Caki2 (cell line): ENCODE measurements around the gene GPSM1. TPM values are rescaled to one million over a fixed set of nuclear protein-coding genes. Genes with fewer than 3 reads are reported as not detected.
"Not testable (repeated sequence)": the region's sequence is repeated elsewhere in the genome, so short reads cannot be mapped to it uniquely, and the experiment has no call there.

Source experiments
- DNase-seq: peaks from one replicate; pipeline ENCODE4 v3.0.0-alpha.2; 2015; ENCODE audit warnings: low read depth
- in situ Hi-C: cut with HindIII; loops from 2 replicates; pipeline ENCODE4 v1.10.0; 2016; ENCODE audit warnings: low sequenced_read_pairs, low pct_unique_long_range_greater_than_20kb, mixed read lengths
- total RNA-seq: library from RNA; depleted of rRNA; stranded (reverse); fragments of >200 nt; shearing (Covaris generic); gene quantifications from 2 replicates; pipeline ENCODE4 v1.2.3, GENCODE V29; 2014; ENCODE audit warnings: low replicate concordance

Gene GPSM1
- total RNA-seq, 1 experiment from 2014 or later, result 29.9 TPM

DNA sequence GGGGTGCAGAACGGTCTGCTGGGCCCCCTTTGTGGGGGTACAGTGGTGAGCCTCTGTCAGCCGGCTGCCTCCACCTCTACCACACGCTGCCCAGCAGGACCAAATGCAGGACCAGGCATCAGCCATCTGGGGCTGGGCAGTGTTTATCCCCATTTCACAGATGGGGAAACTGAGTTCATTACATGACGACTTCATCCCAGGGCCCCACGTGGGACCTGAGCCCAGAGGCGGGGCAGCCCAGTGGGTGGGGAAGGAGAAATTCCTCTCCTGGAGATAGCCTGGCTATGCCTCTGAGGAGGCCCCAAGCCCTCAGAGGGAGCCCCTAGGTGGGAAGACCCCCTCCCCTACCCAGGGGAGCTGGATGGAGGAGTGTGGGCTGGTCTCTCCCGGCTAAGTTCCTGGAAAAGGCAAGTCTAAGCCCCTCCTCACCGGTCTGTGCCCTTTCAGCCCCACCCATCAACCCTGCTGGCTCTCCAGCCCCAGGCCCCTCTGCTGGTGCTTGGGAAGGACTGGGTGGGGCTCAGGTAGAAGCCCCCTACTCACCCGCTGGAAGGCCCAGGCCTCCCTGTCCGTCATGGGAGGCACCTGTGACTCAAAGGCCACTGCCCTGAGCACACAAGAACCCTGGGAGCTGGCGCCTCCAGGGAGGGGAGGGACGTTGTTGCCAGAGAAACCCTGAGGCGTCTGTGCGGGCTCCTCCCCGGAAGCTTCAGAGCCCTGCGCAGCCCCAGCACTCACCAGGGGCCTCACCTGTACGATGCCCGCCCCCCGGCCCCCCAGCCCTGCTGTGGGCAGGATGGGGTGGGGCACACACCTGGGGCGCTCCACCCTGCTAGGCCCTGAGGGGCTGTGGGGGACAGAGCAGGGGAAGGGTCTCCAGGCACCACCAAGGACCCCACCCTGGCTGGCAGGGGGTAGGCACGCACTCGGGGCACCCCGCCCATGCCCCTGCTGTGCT, 16.0 kb upstream of the GPSM1 start:
- no peak for DNase-seq
- in situ Hi-C loops, result no loop called here

DNA sequence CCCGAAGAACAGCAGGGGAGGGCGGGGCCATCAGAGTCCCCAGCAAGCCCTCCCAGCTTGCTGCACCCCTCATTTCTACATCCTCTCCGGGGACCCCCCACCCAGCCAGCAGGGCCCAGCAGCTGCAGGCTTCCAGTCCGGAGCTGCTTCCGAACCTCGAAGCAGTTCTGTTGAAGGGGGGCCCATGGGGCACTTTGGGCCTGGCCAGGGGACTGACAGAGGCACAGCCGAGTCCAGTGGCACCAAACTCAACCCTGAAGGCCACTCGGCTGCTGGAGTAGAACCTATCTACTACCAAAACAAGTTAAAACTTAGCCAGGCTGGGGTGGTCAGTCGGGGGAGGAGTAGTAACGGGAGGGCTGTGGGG, 15.3 kb upstream of the GPSM1 start:
- no peak for DNase-seq
- in situ Hi-C loops, result no loop called here

DNA sequence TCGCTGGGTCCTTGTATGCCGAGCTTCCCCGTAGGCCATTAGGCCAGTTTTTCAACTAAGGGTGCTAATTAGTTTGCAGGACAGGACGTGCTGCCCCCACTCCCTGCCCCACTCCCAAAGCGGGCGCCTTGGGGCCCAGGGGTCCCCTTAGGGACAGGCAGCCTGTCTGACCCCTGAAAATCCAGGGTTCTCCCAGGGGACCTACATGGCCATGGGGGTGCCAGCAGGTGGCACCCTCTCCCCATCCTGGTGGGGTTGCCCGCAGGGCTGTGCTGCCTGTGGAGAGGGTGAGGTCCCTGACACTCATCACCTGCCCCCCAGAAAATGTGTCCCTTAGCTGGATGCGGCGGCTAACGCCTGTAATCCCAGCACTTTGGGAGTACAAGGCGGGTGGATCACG, 14.9 kb upstream of the GPSM1 start:
- no peak for DNase-seq
- in situ Hi-C loops, result no loop called here

DNA sequence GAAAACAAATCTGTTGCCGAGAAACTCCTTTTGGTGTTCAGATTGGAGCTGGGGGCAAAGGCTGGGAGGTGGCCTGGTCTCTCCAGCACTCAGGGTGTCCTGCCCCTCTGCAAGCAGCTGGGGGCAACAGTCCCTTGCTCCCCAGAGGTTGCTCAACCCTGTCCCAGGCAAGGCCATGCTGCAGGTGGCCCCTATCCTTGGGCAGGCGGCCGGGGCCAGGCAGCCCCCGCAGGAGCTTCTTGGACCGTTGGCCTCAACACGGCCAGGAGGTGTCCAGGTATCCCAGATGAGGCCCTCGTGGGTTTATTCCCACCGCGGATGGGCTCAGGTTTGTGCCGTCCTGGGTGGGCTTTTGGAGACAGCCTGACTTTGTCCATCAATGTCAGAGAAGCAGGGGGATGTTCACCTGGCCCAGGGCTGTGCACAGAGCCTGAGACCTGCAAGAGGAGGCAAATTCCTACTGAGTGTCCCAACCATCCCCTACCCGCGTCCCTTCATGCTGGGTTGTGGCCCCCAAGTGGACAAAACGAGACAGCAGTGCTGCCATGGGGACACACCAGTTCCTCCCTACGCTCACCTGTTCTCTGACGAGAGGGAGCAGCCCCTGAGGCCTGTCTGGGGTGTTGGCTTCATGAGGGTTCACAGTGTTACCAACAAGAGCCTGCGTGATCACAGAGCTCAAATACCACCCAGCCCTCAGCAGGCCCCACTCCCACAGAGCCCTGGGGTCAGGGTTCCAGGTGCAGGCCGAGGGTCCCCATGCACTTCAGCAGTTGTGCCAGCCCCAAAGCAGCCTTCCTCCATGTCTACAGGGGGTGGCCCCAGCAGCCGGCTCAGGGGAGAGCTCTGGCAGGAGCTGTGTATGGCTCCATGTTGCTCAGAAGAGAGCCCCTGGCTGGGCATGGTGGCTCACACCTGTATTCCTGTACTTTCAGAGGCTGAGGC, 14.0 kb upstream of the GPSM1 start:
- no peak for DNase-seq

DNA sequence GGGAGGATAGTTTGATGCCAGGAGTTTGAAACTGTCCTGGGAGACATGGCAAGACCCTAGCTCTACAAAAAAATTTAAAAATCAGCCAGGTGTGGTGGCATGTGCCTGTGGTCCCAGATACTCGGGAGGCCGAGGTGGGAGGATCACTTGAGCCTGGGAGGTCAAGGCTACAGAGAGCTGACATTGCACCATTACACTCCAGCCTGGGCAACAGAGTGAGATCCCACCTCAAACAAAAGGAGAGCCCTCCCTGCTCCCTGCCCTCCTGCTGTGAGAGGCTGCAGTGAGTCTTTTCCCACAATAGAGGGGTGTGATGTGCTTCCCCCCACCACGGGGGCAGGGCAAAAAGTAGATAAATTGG, 13.3 kb upstream of the GPSM1 start:
- in situ Hi-C loops, result no loop called here
- DNase-seq, result no peak

More for the DNA sequence above, 14.0 kb upstream of the GPSM1 start:
- in situ Hi-C loops, result no loop called here

DNA sequence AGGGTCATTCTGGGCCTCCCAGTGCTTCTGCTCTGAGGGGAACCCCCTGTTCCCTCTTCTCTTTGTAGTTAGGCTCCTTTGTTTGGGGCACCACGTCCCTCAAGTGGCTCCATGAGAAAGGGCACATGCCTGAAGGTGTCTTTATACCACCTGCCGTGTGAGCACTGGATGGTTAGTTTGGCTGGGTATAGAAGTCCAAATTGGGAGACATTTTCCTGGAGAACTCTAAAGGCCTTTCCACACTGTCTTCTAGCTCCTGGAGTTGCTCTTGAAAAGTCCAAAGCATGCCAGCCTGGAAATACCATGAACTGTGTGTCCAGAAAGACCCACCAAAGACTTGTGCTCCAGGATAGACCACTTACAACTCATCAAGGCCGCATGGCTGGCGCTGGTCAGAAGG, 12.4 kb upstream of the GPSM1 start:
- in situ Hi-C loops, result no loop called here

DNA sequence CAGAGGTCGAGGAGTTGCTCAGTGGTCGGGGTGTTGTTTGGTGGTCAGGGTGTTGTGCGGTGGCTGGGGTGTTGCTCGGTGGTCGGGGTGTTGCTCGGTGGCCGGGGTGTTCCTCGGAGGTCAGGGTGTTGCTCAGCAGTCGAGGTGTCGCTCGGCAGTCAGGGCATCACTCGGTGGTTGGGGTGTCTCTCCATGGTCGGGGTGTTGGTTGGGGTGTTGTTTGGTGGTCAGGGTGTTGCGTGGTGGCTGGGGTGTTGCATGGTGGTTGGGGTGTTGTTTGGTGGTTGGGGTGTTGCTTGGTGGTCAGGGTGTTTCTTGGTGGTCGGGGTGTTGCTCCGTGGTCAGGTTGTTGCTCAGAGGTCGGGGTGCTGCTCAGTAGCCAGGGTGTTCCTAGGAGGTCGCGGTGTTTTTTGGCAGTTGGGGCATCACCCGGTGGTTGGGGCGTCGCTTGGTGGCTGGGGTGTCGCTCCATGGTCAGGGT, 11.0 kb upstream of the GPSM1 start:
- DNase-seq, result no peak
- in situ Hi-C loops, result no loop called here

More for the DNA sequence above, 12.4 kb upstream of the GPSM1 start:
- no peak for DNase-seq

GRCh38 chr9:136316896-136317676, 10.3 kb upstream of the GPSM1 start:
- in situ Hi-C loops, result no loop called here
- DNase-seq, result no peak

DNA sequence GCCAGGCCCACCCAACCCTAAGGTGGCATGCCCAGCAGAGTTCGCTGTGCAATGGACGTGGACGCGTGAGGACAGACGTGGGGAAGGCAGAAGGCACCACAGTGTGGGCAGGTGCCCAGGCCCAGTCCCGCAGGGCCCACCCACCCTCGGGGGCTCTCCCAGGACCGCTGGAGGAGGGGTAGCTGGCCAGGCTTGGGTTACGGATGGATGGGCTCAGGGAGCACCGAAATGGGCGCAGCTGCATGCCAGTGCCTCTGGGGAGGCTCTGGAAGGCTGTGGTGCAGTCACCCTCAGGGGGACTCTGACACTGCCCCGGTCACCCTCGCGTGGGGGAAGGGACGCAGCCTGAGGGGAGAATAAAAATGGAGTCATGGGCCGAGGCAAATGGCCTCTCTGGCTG, 9.6 kb upstream of the GPSM1 start:
- DNase-seq, result no peak
- in situ Hi-C loops, result no loop called here

GRCh38 chr9:136318111-136318775, 9.1 kb upstream of the GPSM1 start:
- no peak for DNase-seq
- in situ Hi-C loops, result no loop called here

DNA sequence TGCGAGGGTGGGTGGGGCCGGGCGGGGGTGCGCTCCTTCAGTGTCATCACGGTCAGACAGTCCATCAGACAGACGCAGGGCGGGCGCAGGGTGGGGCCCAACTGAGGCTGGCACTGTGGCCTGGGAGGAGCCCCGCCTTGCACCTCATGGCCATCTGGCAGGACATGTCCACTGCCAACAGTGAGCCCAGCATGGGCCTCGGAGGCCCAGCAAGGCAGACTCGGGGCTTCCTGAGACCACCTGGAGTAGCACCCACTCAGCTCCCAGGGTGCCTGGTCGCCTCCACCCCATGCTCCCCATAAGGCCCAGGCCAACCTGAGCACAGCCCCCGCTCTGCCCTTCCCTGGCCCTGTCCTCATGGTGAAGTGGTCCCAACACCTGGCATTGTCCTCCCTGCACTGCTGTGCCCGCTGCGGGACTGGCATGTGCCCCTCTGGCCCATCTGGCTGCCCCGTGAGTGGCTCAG, 8.5 kb upstream of the GPSM1 start:
- in situ Hi-C loops, result no loop called here

GRCh38 chr9:136319244-136319643, 8.1 kb upstream of the GPSM1 start:
- in situ Hi-C loops, DNase-seq: not testable (repeated sequence)

More for the DNA sequence above, 8.5 kb upstream of the GPSM1 start:
- DNase-seq, result no peak

GRCh38 chr9:136319955-136320354, 7.4 kb upstream of the GPSM1 start:
- DNase-seq, in situ Hi-C loops: not testable (repeated sequence)

DNA sequence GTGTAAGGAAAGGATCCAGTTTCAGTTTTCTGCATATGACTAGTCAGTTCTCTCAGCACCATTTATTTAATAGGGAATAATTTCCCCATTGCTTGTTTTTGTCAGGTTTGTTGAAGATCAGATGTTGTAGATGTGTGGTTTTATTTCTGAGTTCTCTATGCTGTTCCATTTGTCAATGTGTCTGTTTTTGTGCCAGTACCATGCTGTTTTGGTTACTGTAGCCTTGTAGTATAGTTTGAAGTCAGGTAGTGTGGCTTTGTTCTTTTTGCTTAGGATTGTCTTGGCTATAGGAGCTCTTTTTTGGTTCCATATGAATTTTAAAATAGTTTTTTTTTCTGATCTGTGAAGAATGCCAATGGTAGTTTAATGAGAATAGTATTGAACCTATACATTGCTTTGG, 6.4 kb upstream of the GPSM1 start:
- DNase-seq, in situ Hi-C loops: not testable (repeated sequence)

GRCh38 chr9:136321561-136321960, 5.8 kb upstream of the GPSM1 start:
- no peak for DNase-seq
- in situ Hi-C loops, result no loop called here

DNA sequence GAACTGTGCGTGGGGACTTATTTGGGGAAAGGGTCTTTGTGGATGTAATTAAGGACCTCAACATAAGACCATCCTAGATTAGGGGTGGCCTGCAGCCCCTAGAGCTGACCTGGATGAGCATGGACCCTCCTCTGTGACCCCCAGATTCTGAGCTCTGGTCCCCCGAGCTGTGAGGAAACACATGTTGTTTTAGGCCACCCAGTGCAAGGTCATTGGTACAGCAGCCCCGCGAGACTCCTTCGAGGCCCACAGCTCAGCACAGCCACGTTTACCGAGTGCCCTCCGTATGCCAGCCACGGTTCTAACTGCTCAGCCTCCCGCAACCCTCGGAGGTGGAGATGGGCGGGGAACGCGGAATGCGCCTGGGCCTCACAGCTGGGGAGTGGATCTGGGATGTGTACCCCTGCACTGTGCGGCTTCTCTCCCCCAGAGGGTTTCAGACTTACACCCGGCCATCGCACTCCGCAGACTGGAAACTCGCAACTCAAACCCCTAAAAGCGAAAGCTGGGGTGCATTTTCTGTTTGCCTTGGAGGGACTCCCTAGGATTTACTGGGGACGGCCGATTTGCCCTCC, 4.5 kb upstream of the GPSM1 start:
- in situ Hi-C loops, result no loop called here
- no peak for DNase-seq

GRCh38 chr9:136323371-136323789, 4.0 kb upstream of the GPSM1 start:
- no peak for DNase-seq
- in situ Hi-C loops, result no loop called here
